ENCODE measurements around the gene GFI1.

- TF ChIP-seq CTCF (IDR thresholded peaks at IDR 0.05): no peak
- TF ChIP-seq POLR2A (IDR thresholded peaks at IDR 0.05): no peak
Observed at GRCh38 chr1:92515796-92516201, 29.1 kb upstream of the GFI1 start.

All from lower leg skin (tissue), 3 donors.